MCF 10A (cell line): ENCODE data around the gene TMEM185B. TPM values are rescaled to one million over a fixed set of nuclear protein-coding genes. Genes with fewer than 3 reads are reported as not detected.
A peak's percentile ranks its signal among the peaks of the same experiment; 100 is the strongest.

Experiments used
- BruUV-seq: library from RNA; stranded (reverse); fragments of 400-500 nt; replicated peaks from 2 replicates; lab custom pipeline; 2021; lab: Mats Ljungman, UMichigan
- CTCF ChIA-PET: fragments of 300-600 bp; sonication (Branson Sonifier 250); formaldehyde crosslinking; extraction: SDS; loops from one replicate; lab custom pipeline; 2021; ENCODE audit warnings: antibody characterized with exemption, inconsistent platforms; lab: Yijun Ruan, JAX
- POLR2A ChIA-PET: fragments of 300-600, 350-650 bp; sonication (Branson Sonifier 250); formaldehyde crosslinking; extraction: SDS; loops from one replicate; lab custom pipeline; 2020; ENCODE audit warnings: antibody characterized with exemption, inconsistent platforms; lab: Yijun Ruan, JAX
- DNase-seq: peaks from one replicate; pipeline ENCODE4 v3.0.0-alpha.2; 2018; ENCODE audit not compliant: unreplicated experiment
- H3K27ac Mint-ChIP-seq: one replicate; pipeline ENCODE4 v1.8.0; 2022; ENCODE audit warnings: mild to moderate bottlenecking, low read depth, mixed read lengths; ENCODE audit not compliant: unreplicated experiment
- H3K27me3 Mint-ChIP-seq: one replicate; pipeline ENCODE4 v1.8.0; 2022; ENCODE audit warnings: mixed read lengths; ENCODE audit not compliant: insufficient read depth, unreplicated experiment
- H3K36me3 Mint-ChIP-seq: one replicate; pipeline ENCODE4 v1.8.0; 2022; ENCODE audit warnings: mild to moderate bottlenecking, moderate library complexity, mixed read lengths; ENCODE audit not compliant: insufficient read depth, unreplicated experiment
- H3K4me1 Mint-ChIP-seq: one replicate; pipeline ENCODE4 v1.8.0; 2022; ENCODE audit warnings: mixed read lengths; ENCODE audit not compliant: insufficient read depth, unreplicated experiment
- H3K4me3 Mint-ChIP-seq: one replicate; pipeline ENCODE4 v1.8.0; 2022; ENCODE audit warnings: mild to moderate bottlenecking, moderate library complexity, mixed read lengths; ENCODE audit not compliant: unreplicated experiment
- H3K9me3 Mint-ChIP-seq: one replicate; pipeline ENCODE4 v1.8.0; 2022; ENCODE audit warnings: mixed read lengths; ENCODE audit not compliant: unreplicated experiment
- intact Hi-C: fragments of 100-400 bp; cut with micrococcal nuclease; formaldehyde crosslinking; loops from 2 replicates; pipeline ENCODE4 v1.14.1; 2022
- total RNA-seq: library from RNA; stranded (reverse); gene quantifications from 2 replicates; pipeline ENCODE4 v1.2.3, GENCODE V29; 2022
- TF ChIP-seq, protein P1 (sequence below): fragments of 200-600 bp; IDR thresholded peaks from one replicate; pipeline ENCODE4 v1.8.0; 2022; ENCODE audit warnings: antibody characterized with exemption, mild to moderate bottlenecking; ENCODE audit not compliant: unreplicated experiment

The TMEM185B gene
- total RNA-seq, 1 experiment from 2014 or later, result 40.9 TPM

DNA sequence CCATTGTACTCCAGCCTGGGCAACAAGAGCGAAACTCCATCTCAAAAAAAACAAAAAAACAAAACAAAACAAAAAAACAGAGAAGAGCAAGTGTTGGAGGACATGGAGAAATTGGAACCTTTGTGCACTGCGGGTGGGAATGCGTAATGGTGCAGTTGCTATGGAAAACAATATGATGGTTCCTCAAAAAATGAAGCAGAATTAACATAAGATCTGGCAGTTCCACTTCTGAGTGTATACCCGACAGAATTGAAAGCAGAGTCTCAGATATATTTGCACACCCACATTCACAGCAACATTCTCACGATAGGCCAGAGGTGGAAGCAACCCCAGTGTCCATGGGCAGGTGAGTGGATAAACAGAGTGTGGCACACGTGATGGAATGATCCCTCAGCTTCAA is 18.5 kb upstream of the TMEM185B start:
- BruUV-seq, result no TSS peak
- TF ChIP-seq, protein P1, sequence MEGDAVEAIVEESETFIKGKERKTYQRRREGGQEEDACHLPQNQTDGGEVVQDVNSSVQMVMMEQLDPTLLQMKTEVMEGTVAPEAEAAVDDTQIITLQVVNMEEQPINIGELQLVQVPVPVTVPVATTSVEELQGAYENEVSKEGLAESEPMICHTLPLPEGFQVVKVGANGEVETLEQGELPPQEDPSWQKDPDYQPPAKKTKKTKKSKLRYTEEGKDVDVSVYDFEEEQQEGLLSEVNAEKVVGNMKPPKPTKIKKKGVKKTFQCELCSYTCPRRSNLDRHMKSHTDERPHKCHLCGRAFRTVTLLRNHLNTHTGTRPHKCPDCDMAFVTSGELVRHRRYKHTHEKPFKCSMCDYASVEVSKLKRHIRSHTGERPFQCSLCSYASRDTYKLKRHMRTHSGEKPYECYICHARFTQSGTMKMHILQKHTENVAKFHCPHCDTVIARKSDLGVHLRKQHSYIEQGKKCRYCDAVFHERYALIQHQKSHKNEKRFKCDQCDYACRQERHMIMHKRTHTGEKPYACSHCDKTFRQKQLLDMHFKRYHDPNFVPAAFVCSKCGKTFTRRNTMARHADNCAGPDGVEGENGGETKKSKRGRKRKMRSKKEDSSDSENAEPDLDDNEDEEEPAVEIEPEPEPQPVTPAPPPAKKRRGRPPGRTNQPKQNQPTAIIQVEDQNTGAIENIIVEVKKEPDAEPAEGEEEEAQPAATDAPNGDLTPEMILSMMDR, result no peak
- ChIA-PET POLR2A (interaction anchor here (1.3 to 2.7 kb wide), 2 partner anchors 9 to 11 kb away, joined by 4 to 9 read pairs; partner anchors contain the start of gene RALB), CTCF (no interaction called here)
- no peak for DNase-seq
- Mint-ChIP-seq H3K27me3 (no peaks in the 10 kb centered on the region), H3K27ac (no peak overlapping the region), H3K36me3 (no peaks in the 10 kb centered on the region), H3K9me3 (no peaks in the 10 kb centered on the region), H3K4me1 (peaks cover 9% of the 10 kb centered on the region), H3K4me3 (no peak overlapping the region)
- intact Hi-C loops, result no loop called here

DNA sequence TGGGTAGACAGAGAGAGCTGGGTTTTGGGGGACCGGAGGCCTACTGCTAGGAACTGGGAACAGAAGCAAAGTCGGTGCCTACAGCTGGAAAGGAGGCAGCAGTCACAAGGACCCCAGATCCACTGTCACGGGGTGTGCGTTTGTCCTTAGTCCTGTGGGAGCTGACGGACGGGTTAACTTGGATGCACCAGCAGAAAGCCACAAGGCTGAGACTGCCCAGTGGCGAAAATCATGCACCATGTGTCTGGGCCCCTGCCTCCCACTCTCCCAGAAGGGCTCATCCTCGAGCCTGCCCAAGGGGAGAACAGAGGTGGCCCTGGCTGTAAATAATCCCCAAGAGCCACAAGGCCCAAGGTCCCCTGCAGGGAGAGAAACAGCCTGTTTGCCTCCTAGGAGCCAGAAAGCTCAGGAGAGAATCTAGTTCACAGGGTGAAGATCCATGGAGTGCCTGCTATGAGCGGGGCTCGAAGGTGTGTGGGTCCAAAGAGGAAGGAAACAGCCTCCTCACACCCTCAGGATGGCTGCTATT is 17.8 kb upstream of the TMEM185B start:
- no peak overlapping the region for H3K27ac Mint-ChIP-seq
- intact Hi-C loops, result no loop called here
- no peaks in the 10 kb centered on the region for H3K36me3 Mint-ChIP-seq
- no peaks in the 10 kb centered on the region for H3K9me3 Mint-ChIP-seq
- BruUV-seq, result no TSS peak
- no peaks in the 10 kb centered on the region for H3K27me3 Mint-ChIP-seq
- ChIA-PET CTCF (interaction anchor here (0.8 to 1.3 kb wide), 3 partner anchors 9 to 72 kb away, joined by 3 to 9 read pairs (median 4); no protein-coding TSS in a partner anchor), POLR2A (interaction anchor here (1.3 kb wide), 1 partner anchor 12 kb away, joined by 4 read pairs; the partner anchor contains the start of gene RALB)
- no peak overlapping the region for H3K4me3 Mint-ChIP-seq
- peaks cover 9% of the 10 kb centered on the region for H3K4me1 Mint-ChIP-seq
- DNase-seq, result no peak
- TF ChIP-seq, protein P1, result no peak

DNA sequence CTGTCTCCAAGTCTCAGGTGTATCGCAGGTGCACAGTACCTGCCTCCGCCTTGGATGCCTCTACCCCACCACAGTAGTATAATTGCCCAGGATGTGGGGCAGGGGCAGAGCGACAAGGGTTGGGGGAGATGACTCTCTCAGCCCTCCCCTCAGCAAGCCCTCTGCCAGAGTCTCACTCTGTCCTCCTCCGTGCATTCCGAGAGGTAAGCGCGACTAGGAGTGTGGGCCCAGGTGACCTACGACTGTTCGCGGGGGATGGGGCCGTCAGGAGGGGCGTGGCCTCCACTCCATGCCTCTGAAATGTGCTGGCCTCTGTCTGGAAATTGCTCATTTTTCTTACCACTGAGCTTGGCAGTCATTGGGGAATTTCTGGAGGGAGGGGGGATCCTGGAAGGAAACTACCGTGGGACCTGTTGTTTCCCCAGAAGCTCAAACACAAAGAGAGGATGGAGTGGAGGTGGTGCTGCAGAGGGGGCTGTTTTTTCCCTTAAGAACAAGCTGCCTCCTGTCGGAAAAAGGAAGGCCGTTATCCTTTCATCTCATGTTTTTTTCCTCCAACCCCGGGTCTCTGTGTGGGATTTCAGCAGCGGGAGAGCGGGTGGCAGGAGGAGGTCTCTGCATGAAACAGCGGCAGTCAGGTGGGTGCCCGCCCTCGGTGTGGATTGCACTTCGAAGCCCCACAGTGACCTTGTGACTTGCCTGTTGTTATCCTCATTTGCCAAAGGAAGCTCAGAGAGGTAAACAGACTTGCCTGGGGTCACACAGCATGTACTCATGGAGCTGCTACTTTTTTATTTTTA is 16.5 kb upstream of the TMEM185B start:
- TF ChIP-seq, protein P1, result no peak
- Mint-ChIP-seq H3K9me3 (no peaks in the 10 kb centered on the region), H3K4me1 (peaks cover 9% of the 10 kb centered on the region), H3K27ac (no peak overlapping the region), H3K4me3 (no peak overlapping the region), H3K36me3 (no peaks in the 10 kb centered on the region), H3K27me3 (no peaks in the 10 kb centered on the region)
- intact Hi-C loops, result loop anchor here (5.0 to 10.0 kb wide), 2 partner anchors 443 to 835 kb away; no protein-coding TSS in a partner anchor
- ChIA-PET CTCF (interaction anchor here (0.6 to 1.3 kb wide), 4 partner anchors 9 to 599 kb away, joined by 3 to 9 read pairs (median 4); no protein-coding TSS in a partner anchor), POLR2A (interaction anchor here (1.3 to 1.5 kb wide), 2 partner anchors 13 to 873 kb away, joined by 3 to 10 read pairs; partner anchors contain the start of genes C2orf76, DBI and RALB)
- BruUV-seq, result no TSS peak
- DNase-seq, result peak; percentile 56
